ENCODE measurements around the gene ZP3.
"Not testable (repeated sequence)": the region's sequence is repeated elsewhere in the genome, so short reads cannot be mapped to it uniquely, and the experiment has no call there.

The ZP3 gene

GRCh38 chr7:76480403-76481253, 55.9 kb downstream of the ZP3 start:
- not testable (repeated sequence) for H3K4me3 ChIP-seq (ENCODE audit: low read length in 2 of 2); H2BK120ac ChIP-seq (ENCODE audit: low read depth, low read length); DNase-seq (ENCODE audit: low spot score); H3K27me3 ChIP-seq (ENCODE audit: control insufficient read depth in 3 of 3, insufficient read depth in 3 of 3, low read depth in 1 of 3, low read length in 3 of 3); H3K27ac ChIP-seq (replicated peaks; ENCODE audit: low read length); H4K91ac ChIP-seq (ENCODE audit: low read depth, low read length, poor library complexity); H3K23ac ChIP-seq (ENCODE audit: low read depth, low read length, poor library complexity); H3K4ac ChIP-seq (ENCODE audit: low read length); H3K9ac ChIP-seq (ENCODE audit: low read depth, low read length, poor library complexity); H4K8ac ChIP-seq (ENCODE audit: low read depth, low read length); H3K4me2 ChIP-seq (ENCODE audit: insufficient read depth, low read length, poor library complexity, severe bottlenecking); H3K9me3 ChIP-seq (replicated peaks in 1 of 2; ENCODE audit: control insufficient read depth in 2 of 2, insufficient read depth in 1 of 2, low read depth in 1 of 2, low read length in 2 of 2); H3K14ac ChIP-seq (ENCODE audit: low read length); H2AFZ ChIP-seq (ENCODE audit: low read length); H2BK5ac ChIP-seq (ENCODE audit: low read length); H3K79me1 ChIP-seq (ENCODE audit: low read depth, low read length); H2BK15ac ChIP-seq (ENCODE audit: low read length); H3K36me3 ChIP-seq (replicated peaks in 1 of 2; ENCODE audit: control insufficient read depth in 2 of 2, insufficient read depth in 2 of 2, low read length in 2 of 2); H2BK12ac ChIP-seq (ENCODE audit: low read length); H3K4me1 ChIP-seq (ENCODE audit: control insufficient read depth in 2 of 2, insufficient read depth in 1 of 2, low read depth in 1 of 2, low read length in 2 of 2); H3K18ac ChIP-seq (ENCODE audit: low read length); H2AK5ac ChIP-seq (ENCODE audit: low read depth, low read length)
- WGBS, 2 donors (ENCODE audit: extremely low coverage in 2 of 2, insufficient read length in 2 of 2, insufficient replicate concordance in 1 of 2) = no CpG with 5 or more reads among the region's 29 CpGs

GRCh38 chr7:76482660-76483059, 57.9 kb downstream of the ZP3 start:
- H3K18ac ChIP-seq (ENCODE audit: low read length); H3K9me3 ChIP-seq (replicated peaks in 1 of 2; ENCODE audit: control insufficient read depth in 2 of 2, insufficient read depth in 1 of 2, low read depth in 1 of 2, low read length in 2 of 2); H4K8ac ChIP-seq (ENCODE audit: low read depth, low read length); H2BK12ac ChIP-seq (ENCODE audit: low read length); H3K4me2 ChIP-seq (ENCODE audit: insufficient read depth, low read length, poor library complexity, severe bottlenecking); H4K91ac ChIP-seq (ENCODE audit: low read depth, low read length, poor library complexity); H2AFZ ChIP-seq (ENCODE audit: low read length); H3K27ac ChIP-seq (replicated peaks; ENCODE audit: low read length); H3K23ac ChIP-seq (ENCODE audit: low read depth, low read length, poor library complexity); H2BK15ac ChIP-seq (ENCODE audit: low read length); H2AK5ac ChIP-seq (ENCODE audit: low read depth, low read length); H3K9ac ChIP-seq (ENCODE audit: low read depth, low read length, poor library complexity); H3K4me1 ChIP-seq (ENCODE audit: control insufficient read depth in 2 of 2, insufficient read depth in 1 of 2, low read depth in 1 of 2, low read length in 2 of 2); H3K4me3 ChIP-seq (ENCODE audit: low read length in 2 of 2); H3K36me3 ChIP-seq (replicated peaks in 1 of 2; ENCODE audit: control insufficient read depth in 2 of 2, insufficient read depth in 2 of 2, low read length in 2 of 2); H3K4ac ChIP-seq (ENCODE audit: low read length); H3K79me1 ChIP-seq (ENCODE audit: low read depth, low read length); H3K27me3 ChIP-seq (ENCODE audit: control insufficient read depth in 3 of 3, insufficient read depth in 3 of 3, low read depth in 1 of 3, low read length in 3 of 3); H2BK120ac ChIP-seq (ENCODE audit: low read depth, low read length); DNase-seq (ENCODE audit: low spot score); H3K14ac ChIP-seq (ENCODE audit: low read length); H2BK5ac ChIP-seq (ENCODE audit: low read length): not testable (repeated sequence)
- WGBS, 2 donors (ENCODE audit: extremely low coverage in 2 of 2, insufficient read length in 2 of 2, insufficient replicate concordance in 1 of 2) = no CpG with 5 or more reads among the region's 24 CpGs

GRCh38 chr7:76483081-76483480, 58.3 kb downstream of the ZP3 start:
- H3K9ac ChIP-seq (ENCODE audit: low read depth, low read length, poor library complexity); H4K8ac ChIP-seq (ENCODE audit: low read depth, low read length); H3K23ac ChIP-seq (ENCODE audit: low read depth, low read length, poor library complexity); H3K27ac ChIP-seq (replicated peaks; ENCODE audit: low read length); H3K4me2 ChIP-seq (ENCODE audit: insufficient read depth, low read length, poor library complexity, severe bottlenecking); H4K91ac ChIP-seq (ENCODE audit: low read depth, low read length, poor library complexity); H3K36me3 ChIP-seq (replicated peaks in 1 of 2; ENCODE audit: control insufficient read depth in 2 of 2, insufficient read depth in 2 of 2, low read length in 2 of 2); H3K27me3 ChIP-seq (ENCODE audit: control insufficient read depth in 3 of 3, insufficient read depth in 3 of 3, low read depth in 1 of 3, low read length in 3 of 3); H2BK5ac ChIP-seq (ENCODE audit: low read length); H3K4ac ChIP-seq (ENCODE audit: low read length); H2BK15ac ChIP-seq (ENCODE audit: low read length); H3K14ac ChIP-seq (ENCODE audit: low read length); H2AK5ac ChIP-seq (ENCODE audit: low read depth, low read length); H2AFZ ChIP-seq (ENCODE audit: low read length); DNase-seq (ENCODE audit: low spot score); H3K4me3 ChIP-seq (ENCODE audit: low read length in 2 of 2); H2BK12ac ChIP-seq (ENCODE audit: low read length); H2BK120ac ChIP-seq (ENCODE audit: low read depth, low read length); H3K4me1 ChIP-seq (ENCODE audit: control insufficient read depth in 2 of 2, insufficient read depth in 1 of 2, low read depth in 1 of 2, low read length in 2 of 2); H3K18ac ChIP-seq (ENCODE audit: low read length); H3K79me1 ChIP-seq (ENCODE audit: low read depth, low read length); H3K9me3 ChIP-seq (replicated peaks in 1 of 2; ENCODE audit: control insufficient read depth in 2 of 2, insufficient read depth in 1 of 2, low read depth in 1 of 2, low read length in 2 of 2): not testable (repeated sequence)
- no CpG with 5 or more reads among the region's 17 CpGs for WGBS, 2 donors (ENCODE audit: extremely low coverage in 2 of 2, insufficient read length in 2 of 2, insufficient replicate concordance in 1 of 2)

GRCh38 chr7:76484456-76484855, 59.7 kb downstream of the ZP3 start:
- WGBS, 2 donors (ENCODE audit: extremely low coverage in 2 of 2, insufficient read length in 2 of 2, insufficient replicate concordance in 1 of 2) = no CpG with 5 or more reads among the region's 12 CpGs
- H2BK5ac ChIP-seq (ENCODE audit: low read length); H2AFZ ChIP-seq (ENCODE audit: low read length); H4K8ac ChIP-seq (ENCODE audit: low read depth, low read length); H3K4me2 ChIP-seq (ENCODE audit: insufficient read depth, low read length, poor library complexity, severe bottlenecking); H4K91ac ChIP-seq (ENCODE audit: low read depth, low read length, poor library complexity); H3K4ac ChIP-seq (ENCODE audit: low read length); H3K9ac ChIP-seq (ENCODE audit: low read depth, low read length, poor library complexity); H3K18ac ChIP-seq (ENCODE audit: low read length); H2AK5ac ChIP-seq (ENCODE audit: low read depth, low read length); H3K27me3 ChIP-seq (ENCODE audit: control insufficient read depth in 3 of 3, insufficient read depth in 3 of 3, low read depth in 1 of 3, low read length in 3 of 3); H3K4me1 ChIP-seq (ENCODE audit: control insufficient read depth in 2 of 2, insufficient read depth in 1 of 2, low read depth in 1 of 2, low read length in 2 of 2); H3K36me3 ChIP-seq (replicated peaks in 1 of 2; ENCODE audit: control insufficient read depth in 2 of 2, insufficient read depth in 2 of 2, low read length in 2 of 2); H3K14ac ChIP-seq (ENCODE audit: low read length); H3K27ac ChIP-seq (replicated peaks; ENCODE audit: low read length); H3K23ac ChIP-seq (ENCODE audit: low read depth, low read length, poor library complexity); H2BK15ac ChIP-seq (ENCODE audit: low read length); H2BK120ac ChIP-seq (ENCODE audit: low read depth, low read length); H2BK12ac ChIP-seq (ENCODE audit: low read length); H3K9me3 ChIP-seq (replicated peaks in 1 of 2; ENCODE audit: control insufficient read depth in 2 of 2, insufficient read depth in 1 of 2, low read depth in 1 of 2, low read length in 2 of 2); H3K79me1 ChIP-seq (ENCODE audit: low read depth, low read length); H3K4me3 ChIP-seq (ENCODE audit: low read length in 2 of 2); DNase-seq (ENCODE audit: low spot score): not testable (repeated sequence)
